Endothelial cell of umbilical vein (primary cell): Measurements from ENCODE around the gene TOP1. TPM values are rescaled to one million over a fixed set of nuclear protein-coding genes. Genes with fewer than 3 reads are reported as not detected.

Source experiments
- BruUV-seq: library from RNA; stranded (reverse); fragments of 400-500 nt; replicated peaks from 2 replicates; lab custom pipeline; 2021; lab: Mats Ljungman, UMichigan
- CTCF ChIA-PET: fragments of 300-600, 350-600 bp; sonication (Branson Sonifier 250); formaldehyde crosslinking; loops from one replicate; lab custom pipeline; 2021; ENCODE audit warnings: antibody characterized with exemption, inconsistent platforms; lab: Charles Lee
- POLR2A ChIA-PET: fragments of 300-600, 350-600 bp; sonication (Branson Sonifier 250); formaldehyde crosslinking; loops from one replicate; lab custom pipeline; 2021; ENCODE audit warnings: antibody characterized with exemption, inconsistent platforms; lab: Charles Lee
- DNase-seq: peaks from one replicate; pipeline ENCODE4 v3.0.0-alpha.2; 2011; ENCODE audit warnings: low read depth, low spot score
- FAIRE-seq: peaks from 2 replicates; lab custom pipeline; 2011; peaks lifted over from hg19 to GRCh38; lab: Jason Lieb, UNC
- H2AFZ ChIP-seq: 2 replicates; pipeline ENCODE4 v1.6.0; 2012; ENCODE audit warnings: low read depth, low read length, control low read depth, inconsistent platforms
- H3K27ac ChIP-seq: 2 replicates; pipeline ENCODE4 v1.5.1; 2011; ENCODE audit warnings: low read depth, mild to moderate bottlenecking, control low read depth, low read length, moderate library complexity; ENCODE audit not compliant: insufficient read depth
- H3K27me3 ChIP-seq, 2 experiments: 2 replicates each; pipeline versions ENCODE4 v1.6.0 to v1.6.1; 2011; ENCODE audit warnings: low read length in 2 of 2, mixed read lengths in 1 of 2; ENCODE audit not compliant: control insufficient read depth in 2 of 2, insufficient read depth in 2 of 2
- H3K36me3 ChIP-seq, 2 experiments: 2 replicates in 1 of 2; 3 replicates in 1 of 2; pipeline ENCODE4 v1.5.1; 2011; ENCODE audit warnings: low read length in 2 of 2, mild to moderate bottlenecking in 1 of 2, moderate library complexity in 1 of 2; ENCODE audit not compliant: control insufficient read depth in 2 of 2, insufficient read depth in 2 of 2; ENCODE audit errors: extremely low read depth in 1 of 2
- H3K4me1 ChIP-seq: 3 replicates; pipeline ENCODE4 v1.5.1; 2011; ENCODE audit warnings: mild to moderate bottlenecking, low read length; ENCODE audit not compliant: control insufficient read depth, insufficient read depth; ENCODE audit errors: extremely low read depth
- H3K4me2 ChIP-seq: 2 replicates; pipeline ENCODE4 v1.6.1; 2011; ENCODE audit warnings: low read length, control low read depth, mixed read lengths; ENCODE audit not compliant: insufficient read depth
- H3K4me3 ChIP-seq, 3 experiments: fragments of 200-600 bp in 1 of 3; sonication (generic), shearing (Covaris generic) in 1 of 3; replicated peaks in 1 of 3; 2 replicates each; pipeline ENCODE4 v1.5.1; 2011 to 2016; ENCODE audit warnings: control low read depth in 3 of 3, low read length in 3 of 3, mild to moderate bottlenecking in 2 of 3, inconsistent platforms in 1 of 3, low read depth in 1 of 3, moderate library complexity in 1 of 3; ENCODE audit not compliant: insufficient read depth in 1 of 3
- H3K79me2 ChIP-seq: 2 replicates; pipeline ENCODE4 v1.6.0; 2012; ENCODE audit warnings: low read length, inconsistent platforms; ENCODE audit not compliant: control insufficient read depth, insufficient read depth
- H3K9ac ChIP-seq: replicated peaks from 2 replicates; pipeline ENCODE3; 2011; ENCODE audit warnings: low read length, control low read depth; ENCODE audit not compliant: insufficient read depth; ENCODE audit errors: extremely low read depth
- H3K9me1 ChIP-seq: replicated peaks from 3 replicates; pipeline ENCODE4 v1.6.0; 2011; ENCODE audit warnings: mild to moderate bottlenecking, low read length; ENCODE audit not compliant: control insufficient read depth, insufficient read depth; ENCODE audit errors: extremely low read depth
- H3K9me3 ChIP-seq: replicated peaks from 2 replicates; pipeline ENCODE4 v1.5.1; 2012; ENCODE audit warnings: low read length, inconsistent platforms; ENCODE audit not compliant: control insufficient read depth, insufficient read depth
- H4K20me1 ChIP-seq: replicated peaks from 2 replicates; pipeline ENCODE3; 2011; ENCODE audit warnings: mild to moderate bottlenecking, low read length; ENCODE audit not compliant: control insufficient read depth, insufficient read depth; ENCODE audit errors: extremely low read depth
- CTCF ChIP-seq, 2 donors: IDR thresholded peaks; 1 replicate in 1 of 2; 2 replicates in 1 of 2; pipeline ENCODE4 v1.5.1; 2011; ENCODE audit warnings: low read length in 2 of 2, mild to moderate bottlenecking in 2 of 2, moderate library complexity in 2 of 2, control low read depth in 1 of 2, inconsistent platforms in 1 of 2, low read depth in 1 of 2; ENCODE audit not compliant: insufficient read depth in 1 of 2; ENCODE audit errors: extremely low read depth in 1 of 2
- EZH2 ChIP-seq: IDR thresholded peaks from 2 replicates; pipeline ENCODE4 v1.6.1; 2012; ENCODE audit warnings: borderline replicate concordance, low read depth, mild to moderate bottlenecking, moderate library complexity, low read length, inconsistent platforms; ENCODE audit not compliant: severe bottlenecking
- FOS ChIP-seq: IDR thresholded peaks from 2 replicates; pipeline ENCODE4 v1.6.1; 2011; ENCODE audit warnings: mild to moderate bottlenecking, low read length, moderate library complexity, borderline replicate concordance; ENCODE audit not compliant: insufficient read depth
- GATA2 ChIP-seq: IDR thresholded peaks from 2 replicates; pipeline ENCODE4 v1.7.0; 2011; ENCODE audit warnings: low read depth, mild to moderate bottlenecking, moderate library complexity, mixed read lengths, low read length; ENCODE audit not compliant: insufficient read length, insufficient read depth
- JUN ChIP-seq: IDR thresholded peaks from 2 replicates; pipeline ENCODE4 v1.6.1; 2011; ENCODE audit warnings: borderline replicate concordance, low read depth; ENCODE audit not compliant: insufficient read length, insufficient read depth
- MAX ChIP-seq: IDR thresholded peaks from 2 replicates; pipeline ENCODE4 v1.6.1; 2011; ENCODE audit not compliant: insufficient read depth, insufficient read length
- MYC ChIP-seq: IDR thresholded peaks from one replicate; pipeline ENCODE4 v1.6.1; 2011; ENCODE audit warnings: mild to moderate bottlenecking, low read depth, low read length
- POLR2A ChIP-seq: IDR thresholded peaks from 2 replicates; pipeline ENCODE4 v1.6.1; 2012; ENCODE audit warnings: low read depth, mild to moderate bottlenecking, control low read depth, low read length
- POLR2AphosphoS5 ChIP-seq: IDR thresholded peaks from 2 replicates; pipeline ENCODE4 v1.6.1; 2012; ENCODE audit warnings: low read depth, mild to moderate bottlenecking, control low read depth, low read length, moderate library complexity; ENCODE audit not compliant: insufficient read depth
- dilution Hi-C: fragments of 300-500 bp; cut with MboI; formaldehyde crosslinking; loops from one replicate; pipeline ENCODE4 v1.15.0; 2019; ENCODE audit warnings: low sequenced_read_pairs; ENCODE audit not compliant: extremely low pct_ligation_motif_present
- intact Hi-C: fragments of 100-400 bp; cut with micrococcal nuclease; formaldehyde crosslinking; loops from one replicate; pipeline ENCODE4 v1.10.0; 2022
- polyA plus RNA-seq, 4 experiments: library from polyadenylated mRNA; depleted of rRNA in 3 of 4; stranded (reverse) in 3 of 4; unstranded in 1 of 4; fragments of >200 nt; gene quantifications; 2 replicates each; pipeline versions ENCODE4 v1.2.1 to v1.2.3, GENCODE V29; 2011 to 2012; ENCODE audit warnings: missing spikeins in 1 of 4
- total RNA-seq: library from RNA; stranded (reverse); gene quantifications from 2 replicates; pipeline ENCODE4 v1.2.3, GENCODE V29; 2021

Gene TOP1
- total and polyA plus RNA-seq, 2 donors (not counting 3 experiments of a cell fraction or from before 2014, with no cell fraction given), result 7.0 to 77.4 TPM

- ChIA-PET POLR2A (no interaction called here), CTCF (interaction anchor here (0.8 to 1.7 kb wide), 5 partner anchors 9 to 54 kb away, joined by 3 to 8 read pairs (median 4); no protein-coding TSS in a partner anchor)
- no peaks in the 10 kb centered on the region for H3K36me3 ChIP-seq
- intact Hi-C loops (loop anchor here (2.0 kb wide), 1 partner anchor 14 kb away; no protein-coding TSS in a partner anchor), dilution Hi-C loops (no loop called here)
- FAIRE-seq, result no peak
- H2AFZ ChIP-seq, result no peak overlapping the region
- H3K4me3 ChIP-seq, result no peak overlapping the region
- no peak overlapping the region for H3K9ac ChIP-seq
- no peak overlapping the region for H3K4me2 ChIP-seq
- H3K27me3 ChIP-seq, result no peaks in the 10 kb centered on the region
- H4K20me1 ChIP-seq, result peaks cover 14% of the 10 kb centered on the region
- no peaks in the 10 kb centered on the region for H3K9me1 ChIP-seq
- BruUV-seq, result no TSS peak
- TF ChIP-seq FOS (no peak), CTCF (IDR thresholded peaks at IDR 0.05; ENCODE audit: extremely low read depth in 1 of 2, insufficient read depth in 1 of 2, low read depth in 1 of 2, low read length in 2 of 2) (no peak), JUN (no peak), POLR2AphosphoS5 (no peak), MAX (no peak), POLR2A (no peak), EZH2 (no peak), GATA2 (no peak), MYC (no peak)
- no peak for DNase-seq
- no peaks in the 10 kb centered on the region for H3K9me3 ChIP-seq
- H3K4me1 ChIP-seq, result peaks cover 12% of the 10 kb centered on the region
- H3K79me2 ChIP-seq, result peaks cover 98% of the 10 kb centered on the region
- H3K27ac ChIP-seq, result no peak overlapping the region
These were observed 15.9 kb downstream of the TOP1 start for GRCh38 chr20:41044409-41045062.
